HG02840 (cell line): ENCODE results near the gene LYRM1.
"Not testable (repeated sequence)": the region's sequence is repeated elsewhere in the genome, so short reads cannot be mapped to it uniquely, and the experiment has no call there.

ENCODE experiments used
- ATAC-seq: cut with Tn5 transposase; IDR thresholded peaks from one replicate; pipeline ENCODE4 v1.9.1; 2021; ENCODE audit warnings: mild to moderate bottlenecking, moderate library complexity, moderate number of reproducible peaks; ENCODE audit not compliant: unreplicated experiment, low FRiP score

The LYRM1 gene

GRCh38 chr16:20960899-20961298, 60.3 kb downstream of the LYRM1 start:
- ATAC-seq, result no peak

GRCh38 chr16:20968765-20969164, 68.2 kb downstream of the LYRM1 start:
- no peak for ATAC-seq

GRCh38 chr16:20969386-20969785, 68.8 kb downstream of the LYRM1 start:
- ATAC-seq, result no peak

- no peak for ATAC-seq
These were observed 70.8 kb downstream of the LYRM1 start for GRCh38 chr16:20971401-20971800.

GRCh38 chr16:20973201-20973600, 72.6 kb downstream of the LYRM1 start:
- not testable (repeated sequence) for ATAC-seq
